ENCODE data around the gene THBS3. TPM values are rescaled to one million over a fixed set of nuclear protein-coding genes. Genes with fewer than 3 reads are reported as not detected.

The THBS3 gene
- total and polyA plus RNA-seq, 2 of the 4 experiments (the other 2 are of a cell fraction): 15.1 to 30.4 TPM

DNA sequence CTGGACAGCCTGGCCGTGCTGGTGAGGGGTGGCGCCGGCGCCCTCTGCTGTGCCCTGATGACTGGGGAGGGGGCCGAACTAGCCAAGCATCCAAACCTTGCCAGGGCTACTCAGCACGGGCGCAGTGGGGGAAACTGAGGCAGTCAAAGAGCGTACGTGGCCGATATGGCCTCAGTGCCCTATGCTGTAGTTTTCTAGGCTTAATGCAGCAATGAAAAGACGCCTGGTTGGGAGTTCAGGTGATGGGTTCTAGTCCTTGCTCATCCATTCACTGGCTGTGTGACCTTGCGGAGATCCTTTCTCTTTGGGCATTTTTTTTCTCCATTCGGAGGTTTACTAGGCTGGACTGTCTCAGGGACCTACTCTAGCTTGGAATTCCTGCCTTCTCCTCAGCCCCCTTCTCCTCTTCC is 1.6 kb upstream of the THBS3 start:
- H3K23ac ChIP-seq (ENCODE audit: low read depth, low read length): peak overlapping the region; percentile 66
- peak overlapping the region; percentile 86 for H3K27ac ChIP-seq (ENCODE audit: insufficient read depth, low read length)
- H3K27me3 ChIP-seq (ENCODE audit: control insufficient read depth, insufficient read depth, low read length): no peaks in the 10 kb centered on the region
- H2BK15ac ChIP-seq (ENCODE audit: low read depth, low read length): 0 out of 3 replicates have a peak overlapping the region, but pooled peaks have one; percentile 1
- 7% methylated on average over 6 of the region's 13 CpGs; no CpG with 5 or more reads in 1 of the 2 experiments for WGBS, 2 experiments (ENCODE audit: extremely low coverage in 2 of 2, insufficient read length in 1 of 2)
- TF ChIP-seq SMC3 (IDR thresholded peaks at IDR 0.05; ENCODE audit: low read depth, low read length) (no peak), POLR2A (IDR thresholded peaks at IDR 0.05; ENCODE audit: low read depth, low read length) (no peak), BHLHE40 (IDR thresholded peaks at IDR 0.05; ENCODE audit: low read depth, low read length) (no peak), MAZ (IDR thresholded peaks at IDR 0.05; ENCODE audit: borderline replicate concordance, low read depth, low read length) (no peak)
- H3K9me3 ChIP-seq (ENCODE audit: control insufficient read depth, insufficient read depth, low read length): no peaks in the 10 kb centered on the region
- peak overlapping the region; percentile 100 for H3K4me2 ChIP-seq (ENCODE audit: low read depth, low read length)
- peaks cover 15% of the 10 kb centered on the region for H3K4me1 ChIP-seq (ENCODE audit: control insufficient read depth, insufficient read depth, low read length)
- H3K56ac ChIP-seq (ENCODE audit: extremely low read depth, insufficient read depth, low read length): peak overlapping the region; percentile 59; the same call in 1 of the 2 replicates
- in situ Hi-C loops (cut with MboI; ENCODE audit: low sequenced_read_pairs) (no loop called here), intact Hi-C loops (cut with micrococcal nuclease) (loop anchor here (10.0 kb wide), 2 partner anchors 115 to 385 kb away; partner anchors contain the start of gene RUSC1), dilution Hi-C loops (cut with HindIII; ENCODE audit: low sequenced_read_pairs, unreplicated experiment) (no loop called here)
- H4K91ac ChIP-seq (ENCODE audit: insufficient read depth, low read depth, low read length): peak overlapping the region; percentile 87
- H2BK120ac ChIP-seq (ENCODE audit: low read depth, low read length): peak overlapping the region; percentile 58; the same call in 1 of the 2 replicates
- no peak overlapping the region for H2BK20ac ChIP-seq (ENCODE audit: low read depth, low read length)
- POLR2A ChIA-PET (ENCODE audit: unreplicated experiment): interaction anchor here (0.7 kb wide), 1 partner anchor 15 kb away, joined by 4 read pairs; no protein-coding TSS in a partner anchor
- peaks cover 6% of the 10 kb centered on the region; the same call in 1 of the 2 replicates for H3K9me1 ChIP-seq (ENCODE audit: insufficient read depth, low read length)
- peaks cover 13 to 24% of the 10 kb centered on the region in 2 experiments for H3K79me1 ChIP-seq (ENCODE audit: low read depth in 1 of 2, low read length in 2 of 2)
- BruUV-seq (replicated peaks): no TSS peak
- peak overlapping the region; percentile 98 for H3K4ac ChIP-seq (ENCODE audit: low read depth, low read length)
- peak overlapping the region; percentile 98 for H3K14ac ChIP-seq (replicated peaks; ENCODE audit: low read depth, low read length)
- peak overlapping the region; percentile 86 for H2AK5ac ChIP-seq (ENCODE audit: low read depth, low read length)
- DNase-seq (no peak), ATAC-seq (ENCODE audit: low read depth) (no peak)
- CTCF ChIA-PET: no interaction called here
- H3K4me3 ChIP-seq (ENCODE audit: insufficient read depth, low read depth, low read length): peak overlapping the region; percentile 100
- H4K8ac ChIP-seq (ENCODE audit: low read depth in 2 of 2, low read length in 2 of 2): peak overlapping the region; percentile 99 to 100
- H2BK5ac ChIP-seq (ENCODE audit: low read depth, low read length, poor library complexity, severe bottlenecking): peak overlapping the region; percentile 74
- peak overlapping the region; percentile 74 for H3K18ac ChIP-seq (ENCODE audit: low read depth, low read length)
- H3K36me3 ChIP-seq (ENCODE audit: control insufficient read depth, insufficient read depth, low read length): peaks cover 5% of the 10 kb centered on the region; the same call in 1 of the 2 replicates
- H3K9ac ChIP-seq (ENCODE audit: low read depth, low read length): peak overlapping the region; percentile 99
- peak overlapping the region; percentile 90 for H2AK9ac ChIP-seq (replicated peaks; ENCODE audit: low read depth, low read length, poor library complexity)
- H2AFZ ChIP-seq (replicated peaks; ENCODE audit: low read length, poor library complexity): peak overlapping the region; percentile 89
- no peaks in the 10 kb centered on the region for H4K20me1 ChIP-seq (ENCODE audit: insufficient read depth, low read length)
- H4K5ac ChIP-seq (ENCODE audit: low read depth, low read length): peak overlapping the region; percentile 100
